ENCODE measurements around the gene CNTLN.
"Not testable (repeated sequence)": the region's sequence is repeated elsewhere in the genome, so short reads cannot be mapped to it uniquely, and the experiment has no call there.

CNTLN gene

GRCh38 chr9:17137566-17137965 is 2.7 kb downstream of the CNTLN start:
- no peak overlapping the region for H3K4me3 ChIP-seq (ENCODE audit: low read length)
- H3K36me3 ChIP-seq (ENCODE audit: control insufficient read depth, insufficient read depth, low read length, severe bottlenecking), result no peaks in the 10 kb centered on the region
- peaks cover 7% of the 10 kb centered on the region for H3K4me1 ChIP-seq (ENCODE audit: control insufficient read depth, insufficient read depth, low read length)
- no peak overlapping the region for H3K9ac ChIP-seq (ENCODE audit: low read length)
- DNase-seq (ENCODE audit: low read depth), result peak; percentile 29
- H3K27me3 ChIP-seq (replicated peaks; ENCODE audit: control insufficient read depth, insufficient read depth, low read length), result no peaks in the 10 kb centered on the region
- no peaks in the 10 kb centered on the region for H3K9me3 ChIP-seq (ENCODE audit: control insufficient read depth, low read length)

- no peak for DNase-seq (ENCODE audit: low read depth)
- Histone ChIP-seq H3K4me1 (ENCODE audit: control insufficient read depth, insufficient read depth, low read length) (peaks cover 7% of the 10 kb centered on the region), H3K36me3 (ENCODE audit: control insufficient read depth, insufficient read depth, low read length, severe bottlenecking) (peaks cover under 1% of the 10 kb centered on the region)
These were observed 3.7 kb downstream of the CNTLN start for GRCh38 chr9:17138503-17138902.

DNA sequence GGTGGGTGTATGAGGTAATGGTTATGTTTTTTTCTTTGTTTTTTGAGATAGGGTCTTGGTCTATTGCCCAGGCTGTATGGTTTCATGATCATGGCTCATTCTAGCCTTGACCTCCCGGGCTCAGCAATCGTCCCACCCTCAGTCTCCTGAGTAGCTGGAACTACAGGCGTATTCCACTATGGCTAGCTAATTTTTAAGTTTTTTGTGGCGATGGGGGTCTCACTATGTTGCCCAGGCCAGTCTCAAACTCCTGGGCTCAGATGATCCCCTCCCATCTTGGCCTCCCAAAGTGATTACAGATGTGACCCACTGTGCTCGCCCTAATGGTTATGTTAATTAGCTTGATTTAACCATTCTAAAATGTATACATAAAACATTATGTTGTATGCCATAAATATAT is 5.6 kb downstream of the CNTLN start:
- H3K27me3 ChIP-seq (replicated peaks; ENCODE audit: control insufficient read depth, insufficient read depth, low read length), result no peaks in the 10 kb centered on the region
- no peak overlapping the region for H3K4me3 ChIP-seq (ENCODE audit: low read length)
- H3K4me1 ChIP-seq (ENCODE audit: control insufficient read depth, insufficient read depth, low read length), result no peaks in the 10 kb centered on the region
- H3K9ac ChIP-seq (ENCODE audit: low read length), result no peak overlapping the region
- no peak for DNase-seq (ENCODE audit: low read depth)
- peaks cover 4% of the 10 kb centered on the region for H3K36me3 ChIP-seq (ENCODE audit: control insufficient read depth, insufficient read depth, low read length, severe bottlenecking)
- no peaks in the 10 kb centered on the region for H3K9me3 ChIP-seq (ENCODE audit: control insufficient read depth, low read length)

More at GRCh38 chr9:17138503-17138902, 3.7 kb downstream of the CNTLN start:
- Histone ChIP-seq H3K9ac (ENCODE audit: low read length) (no peak overlapping the region), H3K4me3 (ENCODE audit: low read length) (no peak overlapping the region), H3K9me3 (ENCODE audit: control insufficient read depth, low read length) (no peaks in the 10 kb centered on the region), H3K27me3 (replicated peaks; ENCODE audit: control insufficient read depth, insufficient read depth, low read length) (no peaks in the 10 kb centered on the region)

DNA sequence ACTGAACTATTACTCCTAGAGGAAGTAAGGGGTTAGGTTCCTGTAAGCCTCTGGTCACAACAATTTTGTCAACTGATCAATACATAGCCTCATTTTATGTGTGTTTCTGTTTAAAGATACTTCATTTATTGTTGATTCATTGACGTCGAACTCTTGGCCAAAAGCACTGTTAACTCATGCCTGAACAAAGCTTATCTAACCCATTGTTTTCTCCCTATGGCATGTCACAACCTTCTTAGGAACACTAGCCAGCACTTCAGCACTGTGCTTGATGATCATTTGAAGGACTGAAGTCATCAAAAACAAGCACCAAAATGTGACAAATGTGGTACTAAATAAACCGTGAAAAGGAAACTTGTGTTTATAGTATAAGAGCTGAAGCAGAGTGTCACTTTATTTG is 13.5 kb downstream of the CNTLN start:
- Histone ChIP-seq H3K9ac (ENCODE audit: low read length) (no peak overlapping the region), H3K27me3 (replicated peaks; ENCODE audit: control insufficient read depth, insufficient read depth, low read length) (no peaks in the 10 kb centered on the region), H3K4me3 (ENCODE audit: low read length) (no peak overlapping the region), H3K4me1 (ENCODE audit: control insufficient read depth, insufficient read depth, low read length) (no peaks in the 10 kb centered on the region), H3K36me3 (ENCODE audit: control insufficient read depth, insufficient read depth, low read length, severe bottlenecking) (peaks cover 21% of the 10 kb centered on the region), H3K9me3 (ENCODE audit: control insufficient read depth, low read length) (no peaks in the 10 kb centered on the region)
- no peak for DNase-seq (ENCODE audit: low read depth)

- Histone ChIP-seq H3K9ac (ENCODE audit: low read length) (no peak overlapping the region), H3K4me1 (ENCODE audit: control insufficient read depth, insufficient read depth, low read length) (no peaks in the 10 kb centered on the region), H3K36me3 (ENCODE audit: control insufficient read depth, insufficient read depth, low read length, severe bottlenecking) (no peaks in the 10 kb centered on the region), H3K9me3 (ENCODE audit: control insufficient read depth, low read length) (no peaks in the 10 kb centered on the region), H3K4me3 (ENCODE audit: low read length) (no peak overlapping the region), H3K27me3 (replicated peaks; ENCODE audit: control insufficient read depth, insufficient read depth, low read length) (no peaks in the 10 kb centered on the region)
- no peak for DNase-seq (ENCODE audit: low read depth)
These were observed 24.6 kb downstream of the CNTLN start for GRCh38 chr9:17159469-17159868.

GRCh38 chr9:17160327-17160726 is 25.5 kb downstream of the CNTLN start:
- Histone ChIP-seq H3K4me1 (ENCODE audit: control insufficient read depth, insufficient read depth, low read length) (no peaks in the 10 kb centered on the region), H3K4me3 (ENCODE audit: low read length) (no peak overlapping the region), H3K27me3 (replicated peaks; ENCODE audit: control insufficient read depth, insufficient read depth, low read length) (no peaks in the 10 kb centered on the region), H3K36me3 (ENCODE audit: control insufficient read depth, insufficient read depth, low read length, severe bottlenecking) (no peaks in the 10 kb centered on the region), H3K9ac (ENCODE audit: low read length) (no peak overlapping the region), H3K9me3 (ENCODE audit: control insufficient read depth, low read length) (no peaks in the 10 kb centered on the region)
- DNase-seq (ENCODE audit: low read depth), result no peak

GRCh38 chr9:17165764-17166163 is 30.9 kb downstream of the CNTLN start:
- Histone ChIP-seq H3K9me3 (ENCODE audit: control insufficient read depth, low read length) (peaks cover 6% of the 10 kb centered on the region), H3K27me3 (replicated peaks; ENCODE audit: control insufficient read depth, insufficient read depth, low read length) (no peaks in the 10 kb centered on the region), H3K4me1 (ENCODE audit: control insufficient read depth, insufficient read depth, low read length) (no peaks in the 10 kb centered on the region), H3K4me3 (ENCODE audit: low read length) (no peak overlapping the region), H3K36me3 (ENCODE audit: control insufficient read depth, insufficient read depth, low read length, severe bottlenecking) (no peaks in the 10 kb centered on the region), H3K9ac (ENCODE audit: low read length) (no peak overlapping the region)
- no peak for DNase-seq (ENCODE audit: low read depth)

- H3K27me3 ChIP-seq (replicated peaks; ENCODE audit: control insufficient read depth, insufficient read depth, low read length), result no peaks in the 10 kb centered on the region
- no peaks in the 10 kb centered on the region for H3K36me3 ChIP-seq (ENCODE audit: control insufficient read depth, insufficient read depth, low read length, severe bottlenecking)
- H3K4me1 ChIP-seq (ENCODE audit: control insufficient read depth, insufficient read depth, low read length), result no peaks in the 10 kb centered on the region
- no peak for DNase-seq (ENCODE audit: low read depth)
- no peak overlapping the region for H3K4me3 ChIP-seq (ENCODE audit: low read length)
- H3K9ac ChIP-seq (ENCODE audit: low read length), result no peak overlapping the region
- H3K9me3 ChIP-seq (ENCODE audit: control insufficient read depth, low read length), result peaks cover 6% of the 10 kb centered on the region
These were observed 31.5 kb downstream of the CNTLN start for GRCh38 chr9:17166346-17166745.

DNA sequence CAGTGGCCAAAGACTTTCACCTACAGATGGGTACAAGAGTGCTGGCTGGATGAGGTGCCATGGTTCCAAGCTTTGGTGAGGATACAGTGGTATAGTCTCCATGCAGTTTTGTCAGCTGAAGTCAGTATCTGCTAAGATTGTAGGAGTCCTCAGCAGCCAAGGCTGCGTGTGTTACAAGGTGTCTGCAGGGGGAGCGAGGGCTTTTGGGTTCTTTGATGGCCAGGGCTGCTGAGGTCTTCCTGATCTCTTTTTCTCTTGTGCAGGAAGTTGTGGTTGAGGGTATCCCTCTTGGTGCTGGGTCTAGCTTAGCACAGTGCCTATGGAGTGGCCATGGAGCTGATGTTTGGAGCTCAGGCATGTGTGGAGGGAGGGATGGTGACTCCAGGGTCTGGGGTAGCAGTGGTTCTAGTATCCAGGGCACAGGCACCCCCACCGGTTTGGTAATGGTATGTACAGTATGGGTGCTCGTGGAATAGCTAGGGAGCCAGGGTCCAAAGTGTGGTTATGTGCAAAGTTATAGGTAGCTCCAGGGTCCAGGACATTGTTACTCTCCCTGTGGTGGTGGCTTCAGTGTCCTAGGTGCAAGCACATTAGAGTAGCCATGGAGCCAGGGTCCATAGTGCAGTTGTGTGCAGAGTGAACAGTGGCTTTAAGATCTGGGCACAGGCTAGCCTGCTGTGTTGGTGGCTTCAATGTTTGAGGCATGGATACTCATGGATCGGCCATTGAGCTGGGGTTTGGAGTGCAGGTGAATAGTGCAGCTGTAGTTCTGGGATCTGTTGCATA is 36.7 kb downstream of the CNTLN start:
- no peak for DNase-seq (ENCODE audit: low read depth)
- Histone ChIP-seq H3K4me3 (ENCODE audit: low read length) (no peak overlapping the region), H3K36me3 (ENCODE audit: control insufficient read depth, insufficient read depth, low read length, severe bottlenecking) (no peaks in the 10 kb centered on the region), H3K4me1 (ENCODE audit: control insufficient read depth, insufficient read depth, low read length) (no peaks in the 10 kb centered on the region), H3K9me3 (ENCODE audit: control insufficient read depth, low read length) (peaks cover 6% of the 10 kb centered on the region), H3K27me3 (replicated peaks; ENCODE audit: control insufficient read depth, insufficient read depth, low read length) (no peaks in the 10 kb centered on the region), H3K9ac (ENCODE audit: low read length) (no peak overlapping the region)

- H3K36me3 ChIP-seq (ENCODE audit: control insufficient read depth, insufficient read depth, low read length, severe bottlenecking); H3K9me3 ChIP-seq (ENCODE audit: control insufficient read depth, low read length); H3K4me1 ChIP-seq (ENCODE audit: control insufficient read depth, insufficient read depth, low read length); DNase-seq (ENCODE audit: low read depth); H3K27me3 ChIP-seq (replicated peaks; ENCODE audit: control insufficient read depth, insufficient read depth, low read length); H3K4me3 ChIP-seq (ENCODE audit: low read length); H3K9ac ChIP-seq (ENCODE audit: low read length): not testable (repeated sequence)
These were observed 42.7 kb downstream of the CNTLN start for GRCh38 chr9:17177496-17177895.

- H3K9ac ChIP-seq (ENCODE audit: low read length), result no peak overlapping the region
These were observed 50.7 kb downstream of the CNTLN start for GRCh38 chr9:17185481-17186029.

DNA sequence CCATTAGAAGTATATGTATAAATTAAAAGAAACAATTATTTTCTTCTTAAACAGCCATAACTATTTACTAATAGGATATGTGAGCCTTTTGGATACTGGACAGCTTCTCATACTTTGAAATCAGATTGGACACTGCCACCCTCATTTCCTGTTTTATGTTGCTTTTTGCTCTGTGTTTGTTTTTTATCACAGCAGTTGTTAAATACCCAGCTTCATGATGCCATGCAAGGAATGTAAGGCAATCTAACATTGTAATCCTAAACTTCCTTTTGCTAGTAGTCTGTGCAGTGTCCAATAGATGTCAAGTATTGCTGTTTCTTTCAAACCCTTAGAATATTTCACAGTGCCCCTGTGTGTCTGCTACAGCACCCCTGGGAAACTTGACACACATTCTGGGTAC is 56.2 kb downstream of the CNTLN start:
- Histone ChIP-seq H3K36me3 (ENCODE audit: control insufficient read depth, insufficient read depth, low read length, severe bottlenecking) (no peaks in the 10 kb centered on the region), H3K4me1 (ENCODE audit: control insufficient read depth, insufficient read depth, low read length) (no peaks in the 10 kb centered on the region), H3K27me3 (replicated peaks; ENCODE audit: control insufficient read depth, insufficient read depth, low read length) (no peaks in the 10 kb centered on the region), H3K9me3 (ENCODE audit: control insufficient read depth, low read length) (no peaks in the 10 kb centered on the region), H3K4me3 (ENCODE audit: low read length) (no peak overlapping the region), H3K9ac (ENCODE audit: low read length) (no peak overlapping the region)
- peak; percentile 68 for DNase-seq (ENCODE audit: low read depth)

More at GRCh38 chr9:17185481-17186029, 50.7 kb downstream of the CNTLN start:
- no peaks in the 10 kb centered on the region for H3K36me3 ChIP-seq (ENCODE audit: control insufficient read depth, insufficient read depth, low read length, severe bottlenecking)
- no peak overlapping the region for H3K4me3 ChIP-seq (ENCODE audit: low read length)
- no peaks in the 10 kb centered on the region for H3K27me3 ChIP-seq (replicated peaks; ENCODE audit: control insufficient read depth, insufficient read depth, low read length)
- no peaks in the 10 kb centered on the region for H3K9me3 ChIP-seq (ENCODE audit: control insufficient read depth, low read length)
- H3K4me1 ChIP-seq (ENCODE audit: control insufficient read depth, insufficient read depth, low read length), result no peaks in the 10 kb centered on the region
- DNase-seq (ENCODE audit: low read depth), result no peak

Data from adipocyte (in vitro differentiated cells).